ENCODE data around the gene CDC26. TPM values are rescaled to one million over a fixed set of nuclear protein-coding genes. Genes with fewer than 3 reads are reported as not detected.

Gene CDC26
- total RNA-seq, 1 experiment from 2014 or later, result 36.9 TPM

- TF ChIP-seq, protein P1, sequence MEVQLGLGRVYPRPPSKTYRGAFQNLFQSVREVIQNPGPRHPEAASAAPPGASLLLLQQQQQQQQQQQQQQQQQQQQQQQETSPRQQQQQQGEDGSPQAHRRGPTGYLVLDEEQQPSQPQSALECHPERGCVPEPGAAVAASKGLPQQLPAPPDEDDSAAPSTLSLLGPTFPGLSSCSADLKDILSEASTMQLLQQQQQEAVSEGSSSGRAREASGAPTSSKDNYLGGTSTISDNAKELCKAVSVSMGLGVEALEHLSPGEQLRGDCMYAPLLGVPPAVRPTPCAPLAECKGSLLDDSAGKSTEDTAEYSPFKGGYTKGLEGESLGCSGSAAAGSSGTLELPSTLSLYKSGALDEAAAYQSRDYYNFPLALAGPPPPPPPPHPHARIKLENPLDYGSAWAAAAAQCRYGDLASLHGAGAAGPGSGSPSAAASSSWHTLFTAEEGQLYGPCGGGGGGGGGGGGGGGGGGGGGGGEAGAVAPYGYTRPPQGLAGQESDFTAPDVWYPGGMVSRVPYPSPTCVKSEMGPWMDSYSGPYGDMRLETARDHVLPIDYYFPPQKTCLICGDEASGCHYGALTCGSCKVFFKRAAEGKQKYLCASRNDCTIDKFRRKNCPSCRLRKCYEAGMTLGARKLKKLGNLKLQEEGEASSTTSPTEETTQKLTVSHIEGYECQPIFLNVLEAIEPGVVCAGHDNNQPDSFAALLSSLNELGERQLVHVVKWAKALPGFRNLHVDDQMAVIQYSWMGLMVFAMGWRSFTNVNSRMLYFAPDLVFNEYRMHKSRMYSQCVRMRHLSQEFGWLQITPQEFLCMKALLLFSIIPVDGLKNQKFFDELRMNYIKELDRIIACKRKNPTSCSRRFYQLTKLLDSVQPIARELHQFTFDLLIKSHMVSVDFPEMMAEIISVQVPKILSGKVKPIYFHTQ (CRISPR knock-in tag; IDR thresholded peaks at IDR 0.05), result no peak
- TF ChIP-seq ZNF416 (CRISPR knock-in tag; IDR thresholded peaks at IDR 0.05), result no peak
Measured at GRCh38 chr9:113255438-113255837, 19.9 kb downstream of the CDC26 start (continued).

DNA sequence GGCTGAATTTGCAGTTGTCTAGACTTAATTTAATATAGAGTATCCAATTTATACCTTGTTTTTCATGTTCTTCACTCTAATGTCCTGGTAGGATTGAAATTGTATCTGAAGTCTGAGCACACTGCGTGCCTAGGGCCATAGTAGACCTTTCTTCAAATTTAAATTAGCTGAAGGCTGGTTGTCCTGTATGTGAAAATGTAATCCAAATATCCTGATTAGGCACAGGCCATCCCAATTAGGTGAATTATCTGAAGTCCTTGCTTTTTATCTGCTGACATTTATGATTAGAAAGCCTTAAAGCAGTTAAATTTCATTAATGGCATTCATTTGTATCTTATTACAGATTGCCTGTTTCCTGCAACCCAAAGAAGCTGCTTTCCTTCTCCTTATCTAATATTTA is 20.4 kb downstream of the CDC26 start:
- no peak for ATAC-seq
- Mint-ChIP-seq H3K9me3 (0 out of 2 replicates have a peak, but pooled peaks cover 3% of the 10 kb centered on the region), H3K27me3 (ENCODE audit: low read depth) (no peaks in the 10 kb centered on the region), H3K36me3 (peaks cover 16% of the 10 kb centered on the region), H3K4me1 (no peaks in the 10 kb centered on the region), H3K4me3 (no peak overlapping the region), H3K27ac (no peak overlapping the region)
- POLR2A ChIA-PET, result interaction anchor here (0.5 kb wide), 1 partner anchor 23 kb away, joined by 4 read pairs; no protein-coding TSS in a partner anchor
- CTCF ChIA-PET, result no interaction called here
- no peak for TF ChIP-seq NFYB (CRISPR knock-in tag; conservative IDR thresholded peaks at IDR 0.05; ENCODE audit: low read depth)
- no peak for DNase-seq (ENCODE audit: low spot score)

GRCh38 chr9:113250807-113251206 is 24.6 kb downstream of the CDC26 start:
- H3K27ac Mint-ChIP-seq, result no peak overlapping the region

More at GRCh38 chr9:113250807-113251206, 24.6 kb downstream of the CDC26 start:
- TF ChIP-seq IRF2 (CRISPR knock-in tag; IDR thresholded peaks at IDR 0.05; ENCODE audit: borderline replicate concordance, low read depth), result no peak
- TF ChIP-seq SOX15 (CRISPR knock-in tag; IDR thresholded peaks at IDR 0.05), result no peak
- TF ChIP-seq ZNF138 (CRISPR knock-in tag; conservative IDR thresholded peaks at IDR 0.05), result no peak
- no peak for TF ChIP-seq KAT7 (CRISPR knock-in tag; IDR thresholded peaks at IDR 0.05; ENCODE audit: borderline replicate concordance)
- no peak for TF ChIP-seq FOXP1 (CRISPR knock-in tag; IDR thresholded peaks at IDR 0.05; ENCODE audit: borderline replicate concordance)
- TF ChIP-seq, protein P2, sequence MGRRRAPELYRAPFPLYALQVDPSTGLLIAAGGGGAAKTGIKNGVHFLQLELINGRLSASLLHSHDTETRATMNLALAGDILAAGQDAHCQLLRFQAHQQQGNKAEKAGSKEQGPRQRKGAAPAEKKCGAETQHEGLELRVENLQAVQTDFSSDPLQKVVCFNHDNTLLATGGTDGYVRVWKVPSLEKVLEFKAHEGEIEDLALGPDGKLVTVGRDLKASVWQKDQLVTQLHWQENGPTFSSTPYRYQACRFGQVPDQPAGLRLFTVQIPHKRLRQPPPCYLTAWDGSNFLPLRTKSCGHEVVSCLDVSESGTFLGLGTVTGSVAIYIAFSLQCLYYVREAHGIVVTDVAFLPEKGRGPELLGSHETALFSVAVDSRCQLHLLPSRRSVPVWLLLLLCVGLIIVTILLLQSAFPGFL (CRISPR knock-in tag; IDR thresholded peaks at IDR 0.05; ENCODE audit: borderline replicate concordance), result no peak
- TF ChIP-seq TCF7 (CRISPR knock-in tag; IDR thresholded peaks at IDR 0.05; ENCODE audit: low read depth), result no peak
- no peak for TF ChIP-seq SMAD4 (CRISPR knock-in tag; IDR thresholded peaks at IDR 0.05)
- TF ChIP-seq ZNF423 (CRISPR knock-in tag; IDR thresholded peaks at IDR 0.05), result no peak
- no peak for TF ChIP-seq MXD4 (CRISPR knock-in tag; IDR thresholded peaks at IDR 0.05; ENCODE audit: borderline replicate concordance)
- TF ChIP-seq, protein P3, sequence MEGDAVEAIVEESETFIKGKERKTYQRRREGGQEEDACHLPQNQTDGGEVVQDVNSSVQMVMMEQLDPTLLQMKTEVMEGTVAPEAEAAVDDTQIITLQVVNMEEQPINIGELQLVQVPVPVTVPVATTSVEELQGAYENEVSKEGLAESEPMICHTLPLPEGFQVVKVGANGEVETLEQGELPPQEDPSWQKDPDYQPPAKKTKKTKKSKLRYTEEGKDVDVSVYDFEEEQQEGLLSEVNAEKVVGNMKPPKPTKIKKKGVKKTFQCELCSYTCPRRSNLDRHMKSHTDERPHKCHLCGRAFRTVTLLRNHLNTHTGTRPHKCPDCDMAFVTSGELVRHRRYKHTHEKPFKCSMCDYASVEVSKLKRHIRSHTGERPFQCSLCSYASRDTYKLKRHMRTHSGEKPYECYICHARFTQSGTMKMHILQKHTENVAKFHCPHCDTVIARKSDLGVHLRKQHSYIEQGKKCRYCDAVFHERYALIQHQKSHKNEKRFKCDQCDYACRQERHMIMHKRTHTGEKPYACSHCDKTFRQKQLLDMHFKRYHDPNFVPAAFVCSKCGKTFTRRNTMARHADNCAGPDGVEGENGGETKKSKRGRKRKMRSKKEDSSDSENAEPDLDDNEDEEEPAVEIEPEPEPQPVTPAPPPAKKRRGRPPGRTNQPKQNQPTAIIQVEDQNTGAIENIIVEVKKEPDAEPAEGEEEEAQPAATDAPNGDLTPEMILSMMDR (IDR thresholded peaks at IDR 0.05), result no peak
- TF ChIP-seq SMAD3 (CRISPR knock-in tag; IDR thresholded peaks at IDR 0.05; ENCODE audit: borderline replicate concordance), result no peak
- TF ChIP-seq HMGA2 (CRISPR knock-in tag; IDR thresholded peaks at IDR 0.05), result no peak
- TF ChIP-seq, protein P4, sequence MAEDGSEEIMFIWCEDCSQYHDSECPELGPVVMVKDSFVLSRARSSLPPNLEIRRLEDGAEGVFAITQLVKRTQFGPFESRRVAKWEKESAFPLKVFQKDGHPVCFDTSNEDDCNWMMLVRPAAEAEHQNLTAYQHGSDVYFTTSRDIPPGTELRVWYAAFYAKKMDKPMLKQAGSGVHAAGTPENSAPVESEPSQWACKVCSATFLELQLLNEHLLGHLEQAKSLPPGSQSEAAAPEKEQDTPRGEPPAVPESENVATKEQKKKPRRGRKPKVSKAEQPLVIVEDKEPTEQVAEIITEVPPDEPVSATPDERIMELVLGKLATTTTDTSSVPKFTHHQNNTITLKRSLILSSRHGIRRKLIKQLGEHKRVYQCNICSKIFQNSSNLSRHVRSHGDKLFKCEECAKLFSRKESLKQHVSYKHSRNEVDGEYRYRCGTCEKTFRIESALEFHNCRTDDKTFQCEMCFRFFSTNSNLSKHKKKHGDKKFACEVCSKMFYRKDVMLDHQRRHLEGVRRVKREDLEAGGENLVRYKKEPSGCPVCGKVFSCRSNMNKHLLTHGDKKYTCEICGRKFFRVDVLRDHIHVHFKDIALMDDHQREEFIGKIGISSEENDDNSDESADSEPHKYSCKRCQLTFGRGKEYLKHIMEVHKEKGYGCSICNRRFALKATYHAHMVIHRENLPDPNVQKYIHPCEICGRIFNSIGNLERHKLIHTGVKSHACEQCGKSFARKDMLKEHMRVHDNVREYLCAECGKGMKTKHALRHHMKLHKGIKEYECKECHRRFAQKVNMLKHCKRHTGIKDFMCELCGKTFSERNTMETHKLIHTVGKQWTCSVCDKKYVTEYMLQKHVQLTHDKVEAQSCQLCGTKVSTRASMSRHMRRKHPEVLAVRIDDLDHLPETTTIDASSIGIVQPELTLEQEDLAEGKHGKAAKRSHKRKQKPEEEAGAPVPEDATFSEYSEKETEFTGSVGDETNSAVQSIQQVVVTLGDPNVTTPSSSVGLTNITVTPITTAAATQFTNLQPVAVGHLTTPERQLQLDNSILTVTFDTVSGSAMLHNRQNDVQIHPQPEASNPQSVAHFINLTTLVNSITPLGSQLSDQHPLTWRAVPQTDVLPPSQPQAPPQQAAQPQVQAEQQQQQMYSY (CRISPR knock-in tag; IDR thresholded peaks at IDR 0.05), result no peak
- no peak for TF ChIP-seq SP1 (CRISPR knock-in tag; conservative IDR thresholded peaks at IDR 0.05)
- TF ChIP-seq, protein P5, sequence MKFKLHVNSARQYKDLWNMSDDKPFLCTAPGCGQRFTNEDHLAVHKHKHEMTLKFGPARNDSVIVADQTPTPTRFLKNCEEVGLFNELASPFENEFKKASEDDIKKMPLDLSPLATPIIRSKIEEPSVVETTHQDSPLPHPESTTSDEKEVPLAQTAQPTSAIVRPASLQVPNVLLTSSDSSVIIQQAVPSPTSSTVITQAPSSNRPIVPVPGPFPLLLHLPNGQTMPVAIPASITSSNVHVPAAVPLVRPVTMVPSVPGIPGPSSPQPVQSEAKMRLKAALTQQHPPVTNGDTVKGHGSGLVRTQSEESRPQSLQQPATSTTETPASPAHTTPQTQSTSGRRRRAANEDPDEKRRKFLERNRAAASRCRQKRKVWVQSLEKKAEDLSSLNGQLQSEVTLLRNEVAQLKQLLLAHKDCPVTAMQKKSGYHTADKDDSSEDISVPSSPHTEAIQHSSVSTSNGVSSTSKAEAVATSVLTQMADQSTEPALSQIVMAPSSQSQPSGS (CRISPR knock-in tag; IDR thresholded peaks at IDR 0.05; ENCODE audit: borderline replicate concordance, low read depth), result no peak
- no peak for TF ChIP-seq USF2 (CRISPR knock-in tag; IDR thresholded peaks at IDR 0.05)
- TF ChIP-seq, protein P6, sequence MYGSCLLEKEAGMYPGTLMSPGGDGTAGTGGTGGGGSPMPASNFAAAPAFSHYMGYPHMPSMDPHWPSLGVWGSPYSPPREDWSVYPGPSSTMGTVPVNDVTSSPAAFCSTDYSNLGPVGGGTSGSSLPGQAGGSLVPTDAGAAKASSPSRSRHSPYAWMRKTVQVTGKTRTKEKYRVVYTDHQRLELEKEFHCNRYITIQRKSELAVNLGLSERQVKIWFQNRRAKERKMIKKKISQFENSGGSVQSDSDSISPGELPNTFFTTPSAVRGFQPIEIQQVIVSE (CRISPR knock-in tag; IDR thresholded peaks at IDR 0.05; ENCODE audit: borderline replicate concordance), result no peak
- TF ChIP-seq OVOL2 (CRISPR knock-in tag; IDR thresholded peaks at IDR 0.05; ENCODE audit: borderline replicate concordance), result no peak
- H3K4me3 Mint-ChIP-seq, result no peak overlapping the region
- ATAC-seq (no peak), DNase-seq (ENCODE audit: low spot score) (no peak)
- H3K27me3 Mint-ChIP-seq (ENCODE audit: low read depth), result no peaks in the 10 kb centered on the region
- no peaks in the 10 kb centered on the region for H3K4me1 Mint-ChIP-seq
- POLR2A ChIA-PET, result no interaction called here
- CTCF ChIA-PET, result no interaction called here
- H3K36me3 Mint-ChIP-seq, result peaks cover 14% of the 10 kb centered on the region
- H3K9me3 Mint-ChIP-seq, result peaks cover 8% of the 10 kb centered on the region
